SK-N-SH (cell line): ENCODE results near the gene CBFA2T3. TPM values are rescaled to one million over a fixed set of nuclear protein-coding genes. Genes with fewer than 3 reads are reported as not detected.

ENCODE experiments used
- CTCF ChIA-PET: fragments of 300-600, 350-600 bp; formaldehyde crosslinking; extraction: SDS; loops from one replicate; lab custom pipeline; 2021; lab: Yijun Ruan, JAX
- POLR2A ChIA-PET: fragments of 350-600 bp; sonication (Branson Sonifier 250); formaldehyde crosslinking; extraction: SDS; loops from one replicate; lab custom pipeline; 2020; ENCODE audit warnings: antibody characterized with exemption, inconsistent platforms; lab: Yijun Ruan, JAX
- DNase-seq: peaks from one replicate; pipeline ENCODE4 v3.0.0; 2012
- H2AFZ ChIP-seq: fragments of 200-600 bp; sonication (generic); 2 replicates; pipeline ENCODE4 v1.8.1; 2016; ENCODE audit warnings: antibody characterized with exemption, mild to moderate bottlenecking, low read depth
- H3F3A ChIP-seq: fragments of 200-600 bp; sonication (generic); replicated peaks from 2 replicates; pipeline ENCODE3; 2016; ENCODE audit warnings: antibody characterized with exemption, mild to moderate bottlenecking; ENCODE audit not compliant: insufficient read depth
- H3K27ac ChIP-seq, 2 experiments: fragments of 200-500 bp in 1 of 2; fragments of 200-600 bp in 1 of 2; sonication (Bioruptor generic) in 1 of 2; sonication (generic), shearing (Covaris generic) in 1 of 2; 2 replicates each; pipeline versions ENCODE4 v1.5.1 to v1.6.1; 2014 to 2016; ENCODE audit warnings: low read depth in 2 of 2, inconsistent platforms in 1 of 2, low read length in 1 of 2, mild to moderate bottlenecking in 1 of 2, mixed read lengths in 1 of 2
- H3K27me3 ChIP-seq: fragments of 200-600 bp; sonication (generic), shearing (Covaris generic); 2 replicates; pipeline ENCODE4 v1.6.1; 2016; ENCODE audit warnings: mixed run types; ENCODE audit not compliant: insufficient read depth
- H3K36me3 ChIP-seq, 2 experiments: fragments of 200-500 bp in 1 of 2; fragments of 200-600 bp in 1 of 2; sonication (Bioruptor generic) in 1 of 2; sonication (generic) in 1 of 2; replicated peaks in 1 of 2; 2 replicates each; pipeline versions ENCODE3 to v1.5.1; 2014 to 2016; ENCODE audit warnings: low read length in 1 of 2, mild to moderate bottlenecking in 1 of 2; ENCODE audit not compliant: insufficient read depth in 2 of 2, control insufficient read depth in 1 of 2
- H3K4me1 ChIP-seq, 2 experiments: fragments of 200-500 bp in 1 of 2; fragments of 200-600 bp in 1 of 2; sonication (Bioruptor generic) in 1 of 2; sonication (generic), shearing (Covaris generic) in 1 of 2; 2 replicates each; pipeline versions ENCODE4 v1.5.1 to v1.6.1; 2014 to 2016; ENCODE audit warnings: low read depth in 1 of 2, low read length in 1 of 2, mixed run types in 1 of 2; ENCODE audit not compliant: insufficient read depth in 2 of 2, control insufficient read depth in 1 of 2
- H3K4me2 ChIP-seq: fragments of 200-600 bp; sonication (generic), shearing (Covaris generic); 2 replicates; pipeline ENCODE4 v1.6.1; 2017; ENCODE audit warnings: mixed run types
- H3K4me3 ChIP-seq, 2 experiments: fragments of 200-500 bp in 1 of 2; fragments of 200-600 bp in 1 of 2; sonication (Bioruptor generic) in 1 of 2; sonication (generic), shearing (Covaris generic) in 1 of 2; 2 replicates each; pipeline versions ENCODE4 v1.5.1 to v1.8.1; 2014 to 2016; ENCODE audit warnings: low read depth in 2 of 2, inconsistent platforms in 1 of 2, low read length in 1 of 2, mild to moderate bottlenecking in 1 of 2, mixed read lengths in 1 of 2, moderate library complexity in 1 of 2
- H3K79me2 ChIP-seq: fragments of 200-600 bp; sonication (generic); 2 replicates; pipeline ENCODE4 v1.8.1; 2017; ENCODE audit warnings: mild to moderate bottlenecking; ENCODE audit not compliant: insufficient read depth
- H3K9ac ChIP-seq: fragments of 200-600 bp; sonication (generic); 2 replicates; pipeline ENCODE4 v1.6.1; 2017; ENCODE audit warnings: mixed run types
- H3K9me2 ChIP-seq: fragments of 200-600 bp; sonication (generic); 2 replicates; pipeline ENCODE4 v1.6.1; 2017; ENCODE audit warnings: mixed run types
- H3K9me3 ChIP-seq: fragments of 200-600 bp; sonication (generic); 2 replicates; pipeline ENCODE4 v1.6.1; 2017; ENCODE audit warnings: mixed run types, mild to moderate bottlenecking, moderate library complexity
- H4K20me1 ChIP-seq: fragments of 200-600 bp; sonication (generic); 2 replicates; pipeline ENCODE4 v1.6.1; 2017; ENCODE audit warnings: mild to moderate bottlenecking, mixed run types; ENCODE audit not compliant: insufficient read depth
- CHD2 ChIP-seq: fragments of 150-350 bp; IDR thresholded peaks from 2 replicates; pipeline ENCODE4 v1.6.1; 2018; ENCODE audit warnings: low read length; ENCODE audit not compliant: partially characterized antibody
- CTCF ChIP-seq: fragments of 200-600 bp; sonication (generic); IDR thresholded peaks from 2 replicates; pipeline ENCODE4 v1.6.1; 2017; ENCODE audit warnings: antibody characterized with exemption, mild to moderate bottlenecking, moderate library complexity
- ELF1 ChIP-seq: IDR thresholded peaks from 2 replicates; pipeline ENCODE4 v1.4.0; 2012
- EZH2phosphoT487 ChIP-seq: fragments of 200-600 bp; sonication (generic); IDR thresholded peaks from 2 replicates; pipeline ENCODE4 v1.6.1; 2017; ENCODE audit warnings: low read depth, mixed run types, mild to moderate bottlenecking, antibody characterized with exemption, moderate library complexity, borderline replicate concordance
- FOXM1 ChIP-seq: IDR thresholded peaks from 2 replicates; pipeline ENCODE4 v1.4.0; 2012; ENCODE audit warnings: low read depth, mild to moderate bottlenecking
- GABPA ChIP-seq: IDR thresholded peaks from 2 replicates; pipeline ENCODE4 v1.4.0; 2012; ENCODE audit warnings: low read depth, mild to moderate bottlenecking
- NRF1 ChIP-seq: IDR thresholded peaks from 2 replicates; pipeline ENCODE4 v1.6.1; 2012; ENCODE audit warnings: low read depth, mild to moderate bottlenecking, low read length
- PBX3 ChIP-seq: IDR thresholded peaks from 2 replicates; pipeline ENCODE4; 2012
- RFX5 ChIP-seq: IDR thresholded peaks from 2 replicates; pipeline ENCODE4 v1.6.1; 2012; ENCODE audit warnings: mild to moderate bottlenecking, improper control_type of control experiment, low read length
- TAF1 ChIP-seq: IDR thresholded peaks from 2 replicates; pipeline ENCODE4 v1.6.1; 2012; ENCODE audit warnings: low read depth, mild to moderate bottlenecking, low read length, moderate library complexity, borderline replicate concordance
- TEAD4 ChIP-seq: IDR thresholded peaks from 2 replicates; pipeline ENCODE4 v1.4.0; 2012; ENCODE audit warnings: mild to moderate bottlenecking, borderline replicate concordance; ENCODE audit not compliant: insufficient read depth
- YY1 ChIP-seq: IDR thresholded peaks from 2 replicates; pipeline ENCODE4 v1.4.0; 2012; ENCODE audit warnings: low read depth, mild to moderate bottlenecking
- WGBS: methylation state at CpG from one replicate; pipeline ENCODE4 v1.1.6; 2017; ENCODE audit warnings: low lambda C conversion rate; 5-methylcytosine and 5-hydroxymethylcytosine counted together
- polyA plus RNA-seq, 3 experiments: library from polyadenylated mRNA; depleted of rRNA; stranded (reverse); fragments of >200 nt; gene quantifications; 2 replicates each; pipeline ENCODE4 v1.2.3, GENCODE V29; 2012

CBFA2T3 gene
- polyA plus RNA-seq, 1 of the 3 experiments (the other 2 are of a cell fraction), result not detected

- H3K4me2 ChIP-seq, result no peak overlapping the region
- WGBS, result 77% methylated on average over 17 of the region's 22 CpGs
- H3K27ac ChIP-seq, result no peak overlapping the region
- H3K9me2 ChIP-seq, result no peaks in the 10 kb centered on the region
- no peaks in the 10 kb centered on the region for H3K36me3 ChIP-seq
- H3K9me3 ChIP-seq, result no peaks in the 10 kb centered on the region
- H3F3A ChIP-seq, result no peaks in the 10 kb centered on the region
- ChIA-PET POLR2A (no interaction called here), CTCF (interaction anchor here (1.0 kb wide), 1 partner anchor 22 kb away, joined by 3 read pairs; no protein-coding TSS in a partner anchor)
- H3K4me3 ChIP-seq, result no peak overlapping the region
- no peaks in the 10 kb centered on the region for H3K79me2 ChIP-seq
- H4K20me1 ChIP-seq, result no peaks in the 10 kb centered on the region
- peaks cover 23% of the 10 kb centered on the region for H3K27me3 ChIP-seq
- TF ChIP-seq TEAD4, result no peak
- no peak for TF ChIP-seq YY1
- no peak for TF ChIP-seq FOXM1
- H3K9ac ChIP-seq, result no peak overlapping the region
- no peak overlapping the region for H2AFZ ChIP-seq
- no peak for DNase-seq
- peaks cover 18 to 35% of the 10 kb centered on the region in 2 experiments; a peak in 3 of 4 replicates for H3K4me1 ChIP-seq
Observed at GRCh38 chr16:88922826-88923410, 54.1 kb downstream of the CBFA2T3 start.

- CTCF ChIA-PET, result interaction anchor here (1.0 kb wide), 2 partner anchors 22 to 294 kb away, joined by 3 read pairs; no protein-coding TSS in a partner anchor
- Histone ChIP-seq H3K79me2 (no peaks in the 10 kb centered on the region), H3K4me3 (no peak overlapping the region), H2AFZ (no peak overlapping the region), H3K36me3 (no peaks in the 10 kb centered on the region), H3K9me2 (no peaks in the 10 kb centered on the region), H3K9ac (no peak overlapping the region), H3K4me2 (no peak overlapping the region), H3K9me3 (no peaks in the 10 kb centered on the region), H3K27me3 (peaks cover 17% of the 10 kb centered on the region), H4K20me1 (no peaks in the 10 kb centered on the region), H3F3A (no peaks in the 10 kb centered on the region), H3K27ac (no peak overlapping the region), H3K4me1 (peaks cover 18 to 35% of the 10 kb centered on the region in 2 experiments; a peak in 3 of 4 replicates)
- no peak for DNase-seq
- no peak for TF ChIP-seq CHD2
- no peak for TF ChIP-seq YY1
- TF ChIP-seq FOXM1, result no peak
- TF ChIP-seq ELF1, result no peak
- TF ChIP-seq PBX3, result no peak
- TF ChIP-seq NRF1, result no peak
- TF ChIP-seq CTCF, result no peak
- TF ChIP-seq RFX5, result no peak
- TF ChIP-seq EZH2phosphoT487, result no peak
- TF ChIP-seq TAF1, result no peak
- TF ChIP-seq GABPA, result no peak
- POLR2A ChIA-PET, result no interaction called here
- WGBS, result 45% methylated on average over 14 of the region's 26 CpGs
Observed at GRCh38 chr16:88922114-88922825, 54.7 kb downstream of the CBFA2T3 start.
